NOMO-1 treated with dmso at 0.1 percent for 144 hours (cell line): Measurements from ENCODE around the gene LARP6.
"Not testable (repeated sequence)": the region's sequence is repeated elsewhere in the genome, so short reads cannot be mapped to it uniquely, and the experiment has no call there.

ENCODE experiments used
- DNase-seq: peaks from one replicate; lab custom pipeline; 2025; ENCODE audit not compliant: unreplicated experiment; lab: John Stamatoyannopoulos, UW

Gene LARP6

GRCh38 chr15:70853973-70854665 lies at the start of gene LARP6:
Gene LARP6 (minus strand): TSS chr15:70854157. CDS start chr15:70854088, 69 bp downstream.
- no peak for DNase-seq

DNA sequence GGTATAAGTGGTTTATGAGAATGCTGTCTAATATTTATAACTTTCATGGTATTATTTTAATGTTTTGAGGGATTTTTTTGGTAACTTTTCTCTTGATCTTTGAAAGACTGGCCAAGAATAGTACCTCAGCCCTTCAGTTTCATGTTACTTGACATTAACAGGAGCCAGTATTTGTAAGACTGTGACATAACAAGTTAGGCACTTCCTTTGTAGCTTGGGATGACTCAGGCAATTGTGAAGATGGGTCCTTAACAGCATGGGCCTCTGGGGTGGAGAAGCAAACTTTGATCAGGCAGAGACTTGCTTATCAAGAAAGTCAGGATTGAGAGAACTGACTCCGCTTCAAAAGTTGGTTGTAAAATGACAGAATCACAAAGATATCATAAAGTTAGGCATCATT lies 48.1 kb upstream of the LARP6 start:
- no peak for DNase-seq

DNA sequence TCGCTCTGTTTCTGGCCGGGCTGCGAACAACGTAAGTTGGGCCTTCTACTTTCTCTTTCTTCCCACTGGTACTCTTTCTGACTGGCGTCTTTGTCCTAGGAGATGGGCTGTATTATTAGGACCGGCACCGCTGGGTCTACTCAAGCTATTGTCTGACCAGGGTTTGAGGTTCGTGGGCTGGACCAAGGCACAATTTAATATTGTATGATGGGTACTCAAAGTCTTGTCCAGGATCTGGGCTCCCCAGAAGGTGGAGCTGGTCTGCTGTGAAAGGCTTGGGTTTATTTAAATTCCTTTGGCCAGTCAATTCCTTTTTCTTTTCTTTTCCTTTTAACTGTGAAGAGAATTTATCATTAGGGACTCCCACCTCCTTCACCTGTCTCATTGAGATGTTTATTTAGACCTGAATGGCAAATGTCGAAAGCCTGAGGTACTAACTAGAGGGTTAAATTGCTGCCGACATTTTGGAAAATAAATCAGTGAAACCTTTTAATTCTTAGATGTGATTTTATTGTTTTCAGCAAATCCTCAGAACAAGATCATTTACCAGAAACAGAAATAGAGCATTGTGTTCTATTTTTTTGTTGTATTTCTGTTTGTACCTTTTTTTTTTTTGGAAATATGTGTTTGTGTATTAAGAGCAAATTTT lies 39.1 kb upstream of the LARP6 start:
- no peak for DNase-seq

DNA sequence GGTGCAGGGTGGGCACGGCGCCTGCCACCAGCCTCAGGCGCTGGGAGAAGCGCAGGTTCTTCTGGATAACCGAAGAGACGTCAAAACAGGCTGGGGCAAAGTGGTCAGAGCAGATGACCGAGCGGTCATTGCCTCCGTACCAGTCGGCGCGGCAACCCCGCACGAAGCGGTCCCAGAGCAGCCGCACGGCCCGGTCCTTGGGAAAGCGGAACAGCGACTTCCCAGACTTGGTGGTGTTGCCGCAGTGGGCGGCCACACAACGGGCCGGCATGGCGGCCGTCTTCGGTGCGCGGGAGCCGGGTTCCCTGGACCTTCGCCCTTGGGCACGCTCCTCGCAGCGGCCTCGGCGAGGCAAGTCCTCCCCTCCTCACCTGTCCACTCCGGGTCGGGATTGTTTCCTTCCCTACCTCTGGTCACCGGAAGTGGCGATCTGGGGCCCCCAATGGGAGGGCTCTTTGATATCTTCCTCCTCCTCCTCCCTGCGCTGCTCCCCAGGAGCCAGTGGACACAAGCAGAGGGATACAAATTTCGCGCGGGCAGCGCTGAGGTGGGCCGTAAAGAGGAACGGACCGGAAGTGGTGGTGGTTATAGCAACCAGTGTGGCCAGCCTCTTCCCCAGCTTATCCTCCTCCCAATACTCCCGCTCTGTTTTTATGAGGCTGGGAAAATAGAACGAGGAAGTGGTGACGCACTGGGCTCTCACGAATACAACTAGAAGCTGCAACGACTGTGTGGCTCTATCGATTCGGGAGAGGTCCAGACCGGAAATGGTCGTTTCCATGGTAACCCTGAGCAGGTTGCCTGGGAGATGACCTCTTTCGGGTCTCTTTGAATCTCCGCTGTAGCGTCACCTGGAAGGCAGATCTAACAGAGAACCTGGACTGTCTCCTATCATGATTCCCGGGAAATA lies 38.3 kb upstream of the LARP6 start, which contains the start of the genes LRRC49 and THAP10:
LRRC49 (plus strand) TSS at position 825 of the 910 bp plus-strand sequence; CDS start at position 894, 69 bp downstream.
THAP10 (minus strand) TSS at position 432 of the 910 bp plus-strand sequence; CDS start at position 271, 161 bp downstream.
- DNase-seq: peak; percentile 54

GRCh38 chr15:70882361-70882760 lies 28.4 kb upstream of the LARP6 start:
- no peak for DNase-seq

GRCh38 chr15:70880781-70881180 lies 26.8 kb upstream of the LARP6 start:
- no peak for DNase-seq

DNA sequence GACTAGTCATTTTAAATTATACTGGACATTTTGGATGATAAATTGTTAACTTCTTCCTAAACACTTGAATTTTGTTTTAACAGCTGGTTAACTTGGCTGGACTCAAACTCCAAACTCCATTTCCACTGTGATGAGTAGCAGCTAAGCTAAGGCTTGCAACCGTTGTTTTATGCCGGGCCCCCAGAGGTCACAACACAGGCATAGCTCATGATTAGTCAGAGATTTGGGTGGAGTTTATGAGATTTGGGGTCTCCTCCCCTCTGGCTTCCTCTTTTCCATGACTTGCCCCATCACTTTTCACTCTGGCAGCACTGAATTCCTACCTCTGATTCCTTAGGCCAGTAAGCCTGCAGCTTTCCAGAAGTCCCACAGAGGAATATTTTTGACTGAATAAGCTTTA lies 25.4 kb upstream of the LARP6 start:
- no peak for DNase-seq

- DNase-seq: no peak
Measured at GRCh38 chr15:70876683-70877082, 22.7 kb upstream of the LARP6 start.

- DNase-seq: no peak
Measured at GRCh38 chr15:70876011-70876410, 22.1 kb upstream of the LARP6 start.

GRCh38 chr15:70875001-70875782 lies 21.2 kb upstream of the LARP6 start:
- DNase-seq: no peak

DNA sequence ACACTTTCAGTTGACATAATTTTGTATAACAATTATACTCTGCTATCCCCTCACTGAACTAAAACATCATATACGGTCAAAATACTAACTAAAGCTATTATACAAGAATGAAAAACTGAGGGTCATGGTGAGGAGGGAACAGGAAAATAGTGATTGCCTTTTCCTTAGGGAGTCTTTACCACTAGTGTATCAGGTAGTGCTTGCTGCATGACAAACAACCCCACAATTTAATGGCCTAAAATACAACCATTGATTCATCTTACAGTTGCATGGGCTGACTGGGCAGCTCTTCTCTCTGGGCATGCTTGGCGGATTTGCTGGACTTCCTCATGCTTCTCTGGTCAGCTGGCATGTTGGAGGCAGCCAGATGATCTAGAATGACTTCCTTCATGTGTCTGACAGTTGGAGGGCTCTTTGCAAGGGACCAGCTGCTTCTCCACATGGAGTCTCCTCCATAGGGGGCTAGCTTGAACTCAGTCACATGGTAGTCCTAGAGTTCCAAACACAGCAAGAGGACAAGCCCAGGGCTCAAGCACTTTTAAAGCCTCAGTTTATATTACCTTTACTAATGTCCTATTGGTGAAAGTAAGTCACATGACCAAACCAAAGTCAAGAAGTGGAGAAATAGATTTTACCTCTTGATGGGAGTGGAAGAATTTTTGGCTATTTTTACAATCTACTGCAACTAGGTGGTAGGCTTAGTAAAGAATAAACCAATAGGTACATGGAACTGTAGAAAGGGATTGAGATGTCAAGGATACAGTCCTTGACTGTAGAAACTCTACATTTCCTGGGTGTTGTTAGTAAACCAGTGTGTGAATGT lies 19.5 kb upstream of the LARP6 start:
- no peak for DNase-seq

DNA sequence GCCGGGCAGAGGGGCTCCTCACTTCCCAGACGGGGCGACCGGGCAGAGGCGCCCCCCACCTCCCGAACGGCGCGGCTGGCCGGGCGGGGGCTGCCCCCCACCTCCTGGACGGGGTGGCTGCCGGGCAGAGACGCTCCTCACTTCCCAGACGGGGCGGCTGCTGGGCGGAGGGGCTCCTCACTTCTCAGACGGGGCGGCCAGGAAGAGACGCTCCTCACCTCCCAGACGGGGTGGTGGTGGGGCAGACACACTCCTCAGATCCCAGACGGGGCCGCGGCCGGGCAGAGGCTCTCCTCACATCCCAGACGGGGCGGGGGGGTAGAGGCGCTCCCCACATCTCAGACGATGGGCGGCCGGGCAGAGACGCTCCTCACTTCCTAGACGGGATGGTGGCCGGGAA lies 17.5 kb upstream of the LARP6 start:
- not testable (repeated sequence) for DNase-seq

GRCh38 chr15:70870051-70870450 lies 16.1 kb upstream of the LARP6 start:
- DNase-seq: no peak

- DNase-seq: no peak
Measured at GRCh38 chr15:70869346-70869745, 15.4 kb upstream of the LARP6 start.

- DNase-seq: no peak
Measured at GRCh38 chr15:70867911-70868467, 14.0 kb upstream of the LARP6 start.

GRCh38 chr15:70866982-70867641 lies 13.2 kb upstream of the LARP6 start:
- DNase-seq: no peak

GRCh38 chr15:70863450-70864218 lies 9.7 kb upstream of the LARP6 start:
- DNase-seq: no peak

GRCh38 chr15:70859998-70860397 lies 6.0 kb upstream of the LARP6 start:
- no peak for DNase-seq
